Measurements from ENCODE around the gene SPINK5.

DNA sequence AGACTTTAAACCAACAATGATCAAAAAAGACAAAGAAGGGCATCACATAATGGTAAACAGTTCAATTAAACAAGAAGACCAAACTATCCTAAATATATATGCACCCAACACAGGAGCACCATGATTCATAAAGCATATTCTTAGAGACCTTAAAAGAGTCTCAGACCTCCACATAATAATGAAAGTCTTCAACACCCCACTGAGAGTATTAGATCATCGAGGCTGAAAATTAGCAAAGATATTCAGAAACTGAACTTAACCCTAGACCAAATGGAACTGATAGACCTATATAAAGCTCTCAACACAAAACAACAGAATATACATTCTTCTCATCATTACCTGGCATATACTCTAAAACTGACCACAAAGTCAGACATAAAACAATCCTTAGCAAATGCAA, 92.8 kb downstream of the SPINK5 start:
- TF ChIP-seq, protein P1, sequence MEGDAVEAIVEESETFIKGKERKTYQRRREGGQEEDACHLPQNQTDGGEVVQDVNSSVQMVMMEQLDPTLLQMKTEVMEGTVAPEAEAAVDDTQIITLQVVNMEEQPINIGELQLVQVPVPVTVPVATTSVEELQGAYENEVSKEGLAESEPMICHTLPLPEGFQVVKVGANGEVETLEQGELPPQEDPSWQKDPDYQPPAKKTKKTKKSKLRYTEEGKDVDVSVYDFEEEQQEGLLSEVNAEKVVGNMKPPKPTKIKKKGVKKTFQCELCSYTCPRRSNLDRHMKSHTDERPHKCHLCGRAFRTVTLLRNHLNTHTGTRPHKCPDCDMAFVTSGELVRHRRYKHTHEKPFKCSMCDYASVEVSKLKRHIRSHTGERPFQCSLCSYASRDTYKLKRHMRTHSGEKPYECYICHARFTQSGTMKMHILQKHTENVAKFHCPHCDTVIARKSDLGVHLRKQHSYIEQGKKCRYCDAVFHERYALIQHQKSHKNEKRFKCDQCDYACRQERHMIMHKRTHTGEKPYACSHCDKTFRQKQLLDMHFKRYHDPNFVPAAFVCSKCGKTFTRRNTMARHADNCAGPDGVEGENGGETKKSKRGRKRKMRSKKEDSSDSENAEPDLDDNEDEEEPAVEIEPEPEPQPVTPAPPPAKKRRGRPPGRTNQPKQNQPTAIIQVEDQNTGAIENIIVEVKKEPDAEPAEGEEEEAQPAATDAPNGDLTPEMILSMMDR (IDR thresholded peaks at IDR 0.05) = no peak
- no peak for TF ChIP-seq POLR2A (IDR thresholded peaks at IDR 0.05)

All from testis (tissue), 2 donors.